HG03442 (cell line): ENCODE results near the gene RNF214.
"Not testable (repeated sequence)": the region's sequence is repeated elsewhere in the genome, so short reads cannot be mapped to it uniquely, and the experiment has no call there.

Source experiments
- ATAC-seq: cut with Tn5 transposase; IDR thresholded peaks from one replicate; pipeline ENCODE4 v1.9.1; 2021; ENCODE audit warnings: mild to moderate bottlenecking, moderate library complexity; ENCODE audit not compliant: unreplicated experiment

The RNF214 gene

GRCh38 chr11:117309310-117309709 is 76.8 kb downstream of the RNF214 start:
- ATAC-seq, result no peak

GRCh38 chr11:117313091-117313490 is 80.6 kb downstream of the RNF214 start:
- ATAC-seq, result no peak

GRCh38 chr11:117313828-117314768 is 81.6 kb downstream of the RNF214 start:
- no peak for ATAC-seq

GRCh38 chr11:117314840-117315239 is 82.4 kb downstream of the RNF214 start:
- no peak for ATAC-seq

- no peak for ATAC-seq
Measured at GRCh38 chr11:117315285-117316196, 83.1 kb downstream of the RNF214 start.

GRCh38 chr11:117316197-117316961 is 83.9 kb downstream of the RNF214 start, which contains the start of gene BACE1:
TSS of gene BACE1 (minus strand) at chr11:117316256. CDS start at chr11:117315795, 461 bp downstream.
- ATAC-seq, result no peak

- ATAC-seq, result no peak
Measured at GRCh38 chr11:117318738-117319137, 86.3 kb downstream of the RNF214 start.

GRCh38 chr11:117319214-117319840 is 86.9 kb downstream of the RNF214 start:
- ATAC-seq, result no peak

- ATAC-seq, result not testable (repeated sequence)
Measured at GRCh38 chr11:117327255-117327566, 94.7 kb downstream of the RNF214 start.

- peak; percentile 95 for ATAC-seq
Measured at GRCh38 chr11:117327567-117328374, 95.3 kb downstream of the RNF214 start, which contains the start of gene CEP164. TSS of gene CEP164 (plus strand) at chr11:117327854. CDS start at chr11:117338587, 10,733 bp downstream.

GRCh38 chr11:117328375-117329010 is 96.0 kb downstream of the RNF214 start:
- ATAC-seq, result peak; percentile 5

- no peak for ATAC-seq
Measured at GRCh38 chr11:117332843-117333242, 100.4 kb downstream of the RNF214 start.

GRCh38 chr11:117333917-117334316 is 101.4 kb downstream of the RNF214 start:
- no peak for ATAC-seq

GRCh38 chr11:117334896-117335295 is 102.4 kb downstream of the RNF214 start:
- no peak for ATAC-seq

- no peak for ATAC-seq
Measured at GRCh38 chr11:117335399-117335798, 102.9 kb downstream of the RNF214 start.
